Ascending aorta (tissue), 2 donors: ENCODE data around the gene PLEKHA1. TPM values are rescaled to one million over a fixed set of nuclear protein-coding genes. Genes with fewer than 3 reads are reported as not detected.
A peak's percentile ranks its signal among the peaks of the same experiment; 100 is the strongest.

ENCODE experiments used
- DNase-seq, 2 donors: peaks; one replicate each; pipeline ENCODE4 v3.0.0-alpha.2; 2019; ENCODE audit warnings: low spot score in 2 of 2
- H3K27ac ChIP-seq, 2 donors: fragments of 200-600 bp; sonication (generic); one replicate each; pipeline ENCODE4 v1.5.1; 2016 to 2017; ENCODE audit warnings: mild to moderate bottlenecking in 1 of 2
- H3K27me3 ChIP-seq: fragments of 200-600 bp; sonication (generic); one replicate; pipeline ENCODE4 v1.5.1; 2017
- H3K36me3 ChIP-seq, 2 donors: fragments of 200-600 bp; sonication (generic); one replicate each; pipeline ENCODE4 v1.5.1; 2016
- H3K4me1 ChIP-seq, 2 donors: fragments of 200-600 bp; sonication (generic); one replicate each; pipeline ENCODE4 v1.5.1; 2016 to 2017; ENCODE audit warnings: mild to moderate bottlenecking in 1 of 2
- H3K4me3 ChIP-seq, 2 donors: fragments of 200-600 bp; sonication (generic); one replicate each; pipeline ENCODE4 v1.5.1; 2016 to 2017; ENCODE audit warnings: mild to moderate bottlenecking in 1 of 2
- H3K9me3 ChIP-seq, 2 donors: fragments of 200-600 bp; sonication (generic); one replicate each; pipeline ENCODE4 v1.5.1; 2016
- CTCF ChIP-seq, 3 experiments: fragments of 200-600 bp in 2 of 3; fragments of 450-650 bp in 1 of 3; sonication (generic) in 2 of 3; IDR thresholded peaks; one replicate each; pipeline ENCODE4 v1.5.1; 2016 to 2019; ENCODE audit warnings: antibody characterized with exemption in 3 of 3, mild to moderate bottlenecking in 1 of 3, moderate library complexity in 1 of 3
- intact Hi-C: fragments of 100-400 bp; cut with DNase I; formaldehyde crosslinking; loops from one replicate; pipeline ENCODE4 v1.15.1; 2023
- total RNA-seq: library from RNA; depleted of rRNA; stranded (reverse); fragments of >200 nt; gene quantifications from one replicate; pipeline ENCODE4 v1.1.0, GENCODE V29; 2016

The PLEKHA1 gene
- total RNA-seq, 1 donor from 2014 or later: 128 TPM

GRCh38 chr10:122348512-122348911 is 26.0 kb upstream of the PLEKHA1 start:
- Histone ChIP-seq H3K4me3 (no peak overlapping the region), H3K9me3 (no peaks in the 10 kb centered on the region), H3K27me3 (no peaks in the 10 kb centered on the region), H3K4me1 (no peaks in the 10 kb centered on the region), H3K36me3 (no peaks in the 10 kb centered on the region), H3K27ac (no peak overlapping the region)
- no peak for DNase-seq
- TF ChIP-seq CTCF (IDR thresholded peaks at IDR 0.05): no peak
- intact Hi-C loops: no loop called here

- TF ChIP-seq CTCF (IDR thresholded peaks at IDR 0.05): no peak
Observed at GRCh38 chr10:122348935-122349361, 25.6 kb upstream of the PLEKHA1 start.

GRCh38 chr10:122349758-122350369 is 24.6 kb upstream of the PLEKHA1 start:
- no peaks in the 10 kb centered on the region for H3K27me3 ChIP-seq
- no peak overlapping the region for H3K27ac ChIP-seq
- intact Hi-C loops: no loop called here
- H3K36me3 ChIP-seq: no peaks in the 10 kb centered on the region
- H3K4me1 ChIP-seq: no peaks in the 10 kb centered on the region
- no peaks in the 10 kb centered on the region for H3K9me3 ChIP-seq
- H3K4me3 ChIP-seq: no peak overlapping the region
- no peak for DNase-seq
- TF ChIP-seq CTCF (IDR thresholded peaks at IDR 0.05): no peak

More at GRCh38 chr10:122348935-122349361, 25.6 kb upstream of the PLEKHA1 start:
- Histone ChIP-seq H3K4me1 (no peaks in the 10 kb centered on the region), H3K27me3 (no peaks in the 10 kb centered on the region), H3K36me3 (no peaks in the 10 kb centered on the region), H3K4me3 (no peak overlapping the region), H3K9me3 (no peaks in the 10 kb centered on the region), H3K27ac (no peak overlapping the region)
- intact Hi-C loops: no loop called here
- DNase-seq: no peak

- DNase-seq: no peak
- no peak overlapping the region for H3K4me3 ChIP-seq
- TF ChIP-seq CTCF (IDR thresholded peaks at IDR 0.05): no peak
- H3K36me3 ChIP-seq: no peaks in the 10 kb centered on the region
- H3K9me3 ChIP-seq: no peaks in the 10 kb centered on the region
- intact Hi-C loops: no loop called here
- no peaks in the 10 kb centered on the region for H3K27me3 ChIP-seq
- no peak overlapping the region for H3K27ac ChIP-seq
- H3K4me1 ChIP-seq: no peaks in the 10 kb centered on the region
Observed at GRCh38 chr10:122350893-122351292, 23.6 kb upstream of the PLEKHA1 start.

GRCh38 chr10:122352817-122353525 is 21.5 kb upstream of the PLEKHA1 start:
- no peak overlapping the region for H3K27ac ChIP-seq
- no peaks in the 10 kb centered on the region for H3K9me3 ChIP-seq
- no peaks in the 10 kb centered on the region for H3K36me3 ChIP-seq
- H3K4me1 ChIP-seq: no peaks in the 10 kb centered on the region
- intact Hi-C loops: no loop called here
- no peak for TF ChIP-seq CTCF (IDR thresholded peaks at IDR 0.05)
- H3K27me3 ChIP-seq: no peaks in the 10 kb centered on the region
- no peak overlapping the region for H3K4me3 ChIP-seq
- peak in 1 of 2 donors; percentile 37 for DNase-seq
